VCaP (cell line): Measurements from ENCODE around the gene PARVB.
"Not testable (repeated sequence)": the region's sequence is repeated elsewhere in the genome, so short reads cannot be mapped to it uniquely, and the experiment has no call there.

ENCODE experiments used
- H3K27ac ChIP-seq: fragments of 450-650 bp; 2 replicates; pipeline ENCODE4 v1.5.1; 2017
- CTCF ChIP-seq: fragments of 450-650 bp; conservative IDR thresholded peaks from 2 replicates; pipeline ENCODE4 v1.5.1; 2017; ENCODE audit warnings: mild to moderate bottlenecking, moderate library complexity

The PARVB gene

GRCh38 chr22:44107340-44107739, 83.2 kb downstream of the PARVB start:
- no peak overlapping the region for H3K27ac ChIP-seq
- TF ChIP-seq CTCF: no peak

DNA sequence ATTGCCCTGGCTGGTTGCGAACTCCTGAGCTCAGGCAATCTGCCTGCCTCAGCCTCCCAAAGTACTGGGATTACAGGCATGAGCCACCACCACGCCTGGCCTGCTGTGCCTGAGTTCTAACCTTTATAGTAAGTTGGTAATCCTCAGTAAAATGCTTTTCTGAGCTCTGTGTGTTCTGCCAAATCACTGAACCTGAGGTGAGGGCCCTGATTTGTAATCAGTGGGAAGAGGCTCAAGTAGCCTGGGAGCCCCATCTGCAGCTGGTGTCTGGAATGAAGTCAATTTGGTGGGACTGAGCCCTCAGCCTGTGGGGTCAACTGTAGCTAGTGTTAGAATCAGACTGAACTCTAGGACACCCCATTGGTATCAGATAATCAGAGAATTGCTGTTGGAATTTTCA, 84.0 kb downstream of the PARVB start:
- H3K27ac ChIP-seq: no peak overlapping the region
- no peak for TF ChIP-seq CTCF

DNA sequence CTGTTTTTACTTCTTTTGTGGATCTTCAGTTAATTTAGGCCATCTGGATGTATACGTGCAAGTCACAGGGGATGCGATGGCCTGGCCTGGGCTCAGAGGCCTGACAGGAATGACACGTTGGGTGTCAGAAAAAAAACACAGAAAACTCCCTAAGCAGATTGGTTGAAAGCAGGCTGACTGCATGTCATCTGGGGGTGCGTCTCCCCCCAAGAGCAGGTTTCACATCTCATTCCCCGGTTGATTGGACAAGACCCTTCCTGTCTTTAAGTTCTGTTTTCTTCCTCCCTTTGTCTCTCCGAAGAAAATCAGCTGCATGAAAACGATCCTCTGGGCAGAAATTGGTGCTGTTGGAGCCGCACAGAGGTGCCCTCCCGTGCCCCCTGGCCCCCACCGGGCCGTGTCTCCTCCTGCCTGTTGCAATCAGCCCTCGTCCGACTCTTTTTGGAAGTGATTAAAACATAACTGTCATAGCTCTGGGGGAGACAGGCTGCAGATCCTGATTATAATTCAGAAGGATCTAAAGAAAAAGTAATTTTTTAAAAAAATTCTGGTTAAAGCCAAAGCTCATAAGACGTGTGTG, 84.8 kb downstream of the PARVB start:
- H3K27ac ChIP-seq: no peak overlapping the region
- TF ChIP-seq CTCF: no peak

GRCh38 chr22:44109416-44109815, 85.3 kb downstream of the PARVB start:
- H3K27ac ChIP-seq: no peak overlapping the region
- TF ChIP-seq CTCF: no peak

- not testable (repeated sequence) for H3K27ac ChIP-seq
Observed at GRCh38 chr22:44110656-44111055, 86.6 kb downstream of the PARVB start.

DNA sequence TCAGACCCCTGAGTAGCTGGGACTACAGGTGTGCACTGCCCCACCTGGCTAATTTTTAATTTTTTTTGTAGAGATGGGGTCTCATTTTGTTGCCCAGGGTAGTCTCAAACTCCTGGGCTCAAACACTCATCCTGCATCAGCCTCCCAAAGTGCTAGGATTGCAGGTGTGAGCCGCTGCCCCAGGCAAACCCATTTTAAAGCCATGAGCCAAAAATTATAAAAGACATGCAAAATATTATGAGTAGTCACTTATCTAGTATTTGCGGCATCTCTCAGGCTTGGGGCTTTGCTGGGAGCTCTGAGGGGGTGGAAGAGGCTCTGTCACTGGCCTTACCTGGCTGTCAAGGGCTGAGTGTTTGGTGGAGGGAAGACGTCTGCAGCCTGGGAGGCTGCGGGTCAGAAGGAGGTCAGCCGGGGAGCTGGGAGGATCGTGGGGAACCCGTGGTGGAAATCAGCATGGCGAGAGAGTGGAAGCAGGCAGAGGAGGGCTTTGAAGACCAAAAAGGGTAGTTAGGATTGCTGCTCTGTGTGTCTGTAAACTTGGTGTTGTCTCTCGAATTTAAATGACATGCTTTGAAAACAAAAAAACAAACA, 87.6 kb downstream of the PARVB start:
- no peak overlapping the region for H3K27ac ChIP-seq
- no peak for TF ChIP-seq CTCF

DNA sequence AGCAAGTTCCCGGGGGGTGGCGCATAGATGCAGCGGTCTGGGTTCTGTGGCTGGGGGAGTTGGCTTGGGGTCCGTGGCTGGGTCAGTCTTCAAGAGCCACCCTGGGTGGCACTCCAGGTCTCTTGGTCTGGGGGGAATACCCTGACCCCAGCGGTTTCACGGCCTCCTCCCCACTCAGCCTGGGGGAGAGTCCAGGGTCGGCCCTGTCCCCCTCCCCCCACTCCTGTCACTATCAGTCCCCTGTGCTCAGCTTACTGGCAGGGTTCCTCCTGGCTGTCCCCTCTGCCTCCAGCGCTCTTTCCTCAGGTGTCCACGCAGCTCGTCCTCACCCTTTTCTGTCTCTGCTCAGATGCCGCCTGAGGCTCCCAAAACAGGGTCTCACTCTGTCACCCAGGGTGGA, 88.1 kb downstream of the PARVB start:
- TF ChIP-seq CTCF: no peak
- no peak overlapping the region for H3K27ac ChIP-seq

DNA sequence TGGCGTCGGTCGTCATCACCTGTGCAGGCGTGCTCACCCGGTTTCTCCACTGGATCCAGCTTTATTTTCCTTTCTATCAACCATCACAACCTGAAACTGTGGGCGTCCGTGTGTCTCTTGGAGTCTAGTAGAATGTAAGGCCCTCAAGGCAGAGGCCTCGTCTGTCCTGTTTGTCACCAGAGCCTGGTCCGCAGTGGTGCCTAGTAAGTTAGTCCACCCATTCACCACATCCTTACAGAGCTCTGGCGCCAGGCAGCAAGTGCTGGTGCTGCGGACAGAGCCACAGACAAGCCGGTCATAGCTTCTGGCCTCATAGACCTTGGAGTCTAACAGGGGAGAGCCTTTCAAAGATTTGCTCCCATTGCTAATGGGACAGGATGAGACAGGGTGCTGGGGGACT, 92.2 kb downstream of the PARVB start:
- no peak overlapping the region for H3K27ac ChIP-seq
- no peak for TF ChIP-seq CTCF
